Fibroblast of skin of left quadriceps (primary cell): ENCODE data around the gene SVIL.
"Not testable (repeated sequence)": the region's sequence is repeated elsewhere in the genome, so short reads cannot be mapped to it uniquely, and the experiment has no call there.

Source experiments
- DNase-seq, 2 experiments: peaks; one replicate each; pipeline ENCODE4 v3.0.0-alpha.2; 2013; ENCODE audit warnings: low read depth in 2 of 2

Gene SVIL

GRCh38 chr10:29487032-29487883, 147.5 kb downstream of the SVIL start:
- DNase-seq = not testable (repeated sequence)

- DNase-seq = no peak
Observed at GRCh38 chr10:29486433-29486832, 148.3 kb downstream of the SVIL start.

DNA sequence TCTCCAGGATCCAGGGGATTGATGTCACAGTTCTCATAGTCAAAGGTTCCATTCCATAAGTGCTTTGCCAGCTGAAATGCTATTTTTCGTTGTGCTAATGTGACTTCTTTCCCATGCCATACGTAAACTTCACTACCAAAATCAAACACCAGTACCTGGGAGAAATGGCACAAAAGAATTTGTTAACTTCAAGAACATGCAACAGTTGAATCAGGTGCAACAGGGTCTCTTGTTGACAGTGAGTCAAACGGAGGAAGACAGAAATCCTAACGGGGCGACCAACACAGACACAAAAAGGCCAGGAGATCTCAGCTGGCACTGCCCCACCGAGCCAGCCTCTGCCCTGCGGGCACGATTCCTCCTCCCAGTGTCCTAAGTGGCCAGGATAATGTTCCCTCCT, 150.1 kb downstream of the SVIL start:
- not testable (repeated sequence) for DNase-seq

DNA sequence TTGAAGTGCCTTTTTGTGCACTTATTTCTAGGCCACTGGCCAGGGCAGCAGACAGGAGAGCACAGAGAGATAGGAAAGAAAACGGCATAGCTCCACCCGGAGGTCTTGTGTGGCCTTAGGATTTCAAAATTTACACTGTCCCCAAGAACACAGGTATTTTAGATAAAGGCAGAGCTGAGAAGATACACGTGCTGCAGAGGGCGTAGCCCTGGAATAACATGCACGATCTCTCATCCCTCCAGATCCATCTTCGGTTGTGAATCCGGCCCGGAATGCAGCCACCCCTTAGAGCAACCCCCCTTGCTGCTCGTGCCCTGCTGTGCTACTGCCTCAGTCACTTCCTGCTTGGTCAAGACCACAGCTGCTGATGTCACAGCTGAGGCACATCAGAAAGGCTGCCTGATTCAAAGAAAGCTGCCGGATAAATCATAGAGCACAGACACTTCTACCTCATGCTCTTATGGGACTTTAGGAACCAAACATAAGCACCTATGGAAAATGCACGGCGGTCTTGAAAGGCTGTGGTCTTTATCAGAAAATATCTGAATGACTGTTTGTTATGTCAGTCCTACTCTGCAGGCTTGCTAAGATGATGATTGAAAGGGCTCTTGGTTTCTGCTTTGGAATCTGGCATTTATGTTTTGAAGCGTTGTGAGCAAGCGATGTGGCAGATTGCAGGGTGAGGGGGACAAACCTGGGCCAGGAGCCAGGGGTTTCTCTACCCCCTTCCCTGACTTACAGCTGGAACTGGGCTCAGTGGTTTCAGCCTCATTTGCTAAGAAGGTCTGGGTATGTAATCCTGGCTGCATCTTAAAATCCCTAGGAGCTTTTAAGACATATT, 152.0 kb downstream of the SVIL start:
- peak; percentile 38 to 49 for DNase-seq

DNA sequence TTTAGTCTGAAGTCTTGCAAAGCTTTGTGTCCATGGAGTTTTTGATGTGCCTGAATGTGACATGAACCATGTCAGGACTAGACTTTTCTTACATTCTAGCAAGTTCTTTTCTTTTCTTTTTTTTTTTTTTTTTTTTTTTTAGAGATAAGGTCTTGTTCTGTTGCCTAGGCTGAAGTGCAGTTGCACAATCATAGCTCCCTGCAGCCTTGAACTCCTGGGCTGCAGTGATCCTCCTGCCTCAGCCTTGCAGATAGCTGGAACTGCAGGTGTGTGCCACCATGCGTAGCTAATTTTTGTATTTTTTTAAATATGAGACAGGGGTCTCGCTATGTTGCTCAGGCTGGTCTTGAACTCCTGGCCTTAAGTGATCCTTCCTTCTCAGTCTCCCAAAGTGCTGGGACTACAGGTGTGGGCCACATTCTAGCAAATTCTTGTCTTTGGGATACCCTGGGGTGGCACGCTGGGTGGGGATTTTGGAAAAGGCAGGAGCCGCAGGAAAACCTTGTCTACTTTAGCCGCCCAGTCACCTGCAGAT, 152.8 kb downstream of the SVIL start:
- no peak for DNase-seq

- no peak for DNase-seq
Observed at GRCh38 chr10:29479981-29480954, 154.5 kb downstream of the SVIL start.

DNA sequence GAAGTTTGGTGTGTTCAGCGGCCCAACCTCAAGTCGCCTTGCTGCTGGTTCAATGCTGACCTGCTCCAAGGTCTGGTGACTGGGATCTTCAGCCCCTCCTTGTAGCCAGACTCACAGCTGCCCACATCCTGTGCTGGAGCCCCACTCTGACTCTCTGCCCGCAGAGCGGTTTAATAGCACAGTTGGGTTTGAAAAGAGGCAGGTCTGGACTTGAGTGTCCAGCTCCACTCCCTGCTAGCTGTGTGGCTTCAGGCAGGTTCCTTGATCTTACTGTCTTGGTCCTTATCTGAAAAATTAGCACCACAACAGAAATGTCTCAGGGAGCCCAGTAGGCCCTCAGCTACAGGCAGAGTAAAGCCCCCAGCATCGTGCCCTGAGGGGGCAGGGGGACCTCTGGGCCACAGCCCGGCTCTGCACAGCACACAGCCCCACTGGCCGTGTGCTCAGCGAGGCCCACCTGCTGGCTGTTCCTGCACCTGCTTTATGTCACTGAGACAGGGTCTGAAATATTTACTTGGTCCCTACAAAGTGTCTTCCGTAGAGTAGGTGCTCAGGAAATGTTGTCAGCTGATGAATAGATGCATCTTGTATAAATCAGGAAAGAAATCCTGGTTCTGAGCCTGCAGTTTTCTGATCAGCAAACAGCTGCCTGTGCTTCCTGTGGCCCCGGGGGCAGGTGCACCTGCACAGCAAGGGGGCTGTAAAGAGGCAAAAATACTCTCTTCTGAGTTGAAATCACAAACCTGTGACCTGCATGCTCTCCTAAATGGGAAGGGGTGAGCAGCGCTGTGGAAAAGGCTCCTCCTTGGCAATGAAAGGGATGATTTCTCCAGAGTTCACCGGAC, 155.5 kb downstream of the SVIL start:
- no peak for DNase-seq

DNA sequence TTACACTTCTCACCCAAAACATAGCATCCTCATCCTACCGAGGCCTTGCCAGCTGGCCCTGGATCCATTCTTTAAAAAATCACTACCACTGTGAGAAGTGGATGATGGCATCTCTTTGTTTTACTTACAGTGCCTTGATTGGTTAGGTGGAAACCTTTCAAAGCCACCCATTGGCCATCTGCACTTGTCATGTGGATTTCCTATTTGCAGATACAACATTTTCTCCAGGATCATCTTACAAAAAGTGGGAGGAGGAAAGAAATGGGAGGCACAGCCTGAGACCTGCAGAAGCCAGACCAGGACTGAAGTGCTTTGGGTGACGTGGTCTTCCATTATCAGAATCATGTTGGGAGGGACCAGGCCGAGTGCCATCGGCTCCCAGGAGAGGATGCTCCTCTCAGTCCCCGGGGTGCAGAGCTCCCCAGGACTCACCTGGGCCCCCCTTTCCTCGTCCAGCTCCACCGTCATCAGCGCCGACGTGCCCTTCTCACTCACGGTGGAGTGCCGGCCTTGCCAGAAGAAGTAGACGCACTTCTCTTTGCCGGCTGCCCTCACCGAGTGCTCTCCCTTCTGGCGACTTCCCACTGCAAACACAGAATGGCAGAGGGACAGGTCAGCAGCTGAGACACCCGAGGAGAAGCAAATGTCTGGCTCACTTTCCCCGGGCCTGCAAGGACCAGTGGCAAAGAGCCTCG, 161.2 kb downstream of the SVIL start:
- DNase-seq = no peak

DNA sequence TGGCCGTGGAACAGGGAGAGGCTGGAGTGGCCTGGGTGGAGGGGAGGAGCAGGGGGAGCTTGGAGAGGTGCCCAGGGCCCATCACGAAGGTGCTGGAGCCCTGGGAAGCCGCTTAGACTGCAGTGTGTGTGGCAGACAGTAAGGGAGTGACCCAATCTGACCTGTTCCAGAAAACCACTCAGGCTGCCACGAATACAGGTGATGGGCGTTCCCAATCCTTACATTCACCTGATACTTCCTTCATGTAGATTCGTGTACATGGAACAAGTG, 161.7 kb downstream of the SVIL start:
- no peak for DNase-seq

DNA sequence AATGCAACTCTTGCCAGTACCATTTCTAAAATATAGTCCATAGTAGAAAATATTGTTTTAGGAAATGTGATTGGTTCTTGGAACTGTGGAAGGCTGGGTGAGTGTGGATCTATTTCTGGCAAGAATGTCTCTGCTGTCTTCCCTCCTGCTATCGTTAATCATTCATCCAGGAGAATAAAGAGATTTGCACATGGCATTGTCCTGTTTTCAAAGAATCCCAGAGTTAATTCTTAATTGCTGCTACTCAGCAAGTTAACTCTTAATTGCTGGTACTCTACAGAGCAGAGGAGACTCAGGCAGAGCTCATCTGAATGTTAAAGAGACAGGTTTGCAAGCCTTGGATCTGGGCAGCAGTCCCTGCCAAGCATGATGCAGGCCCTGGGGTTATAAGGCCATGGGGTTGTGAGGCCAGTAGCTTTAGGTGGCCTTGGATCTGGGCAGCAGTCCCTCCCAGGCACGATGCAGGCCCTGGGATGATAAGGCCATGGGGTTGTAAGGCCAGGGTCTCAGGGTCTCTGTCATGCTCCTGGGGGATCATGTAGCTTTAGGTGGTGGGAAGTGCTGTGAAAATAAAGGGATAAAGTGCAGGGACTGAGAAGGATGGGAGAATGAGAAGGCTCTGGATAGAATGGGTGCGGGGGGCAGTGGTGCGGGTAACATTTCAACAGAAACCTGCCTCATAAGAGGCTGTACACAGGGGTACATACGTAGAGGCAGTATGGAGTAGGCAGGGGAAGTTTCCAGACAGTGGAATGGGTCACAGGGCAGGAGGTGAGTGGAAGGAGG, 162.3 kb downstream of the SVIL start:
- DNase-seq = no peak

DNA sequence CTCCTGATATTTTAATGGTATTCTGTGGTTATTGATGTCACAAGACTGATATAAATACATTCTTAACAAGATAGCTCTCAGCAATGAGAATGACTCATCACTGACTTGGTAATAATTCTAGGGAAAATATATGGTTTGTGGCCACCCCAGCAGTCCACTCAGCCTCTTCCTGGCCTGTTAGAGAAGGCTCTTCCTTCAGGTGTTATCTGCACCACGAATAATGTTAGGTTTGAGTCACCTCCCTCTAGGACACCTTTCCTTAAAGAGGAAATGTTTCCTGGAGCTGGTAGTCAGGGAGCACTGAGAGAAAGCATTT, 163.3 kb downstream of the SVIL start:
- peak; percentile 65 to 72 for DNase-seq

DNA sequence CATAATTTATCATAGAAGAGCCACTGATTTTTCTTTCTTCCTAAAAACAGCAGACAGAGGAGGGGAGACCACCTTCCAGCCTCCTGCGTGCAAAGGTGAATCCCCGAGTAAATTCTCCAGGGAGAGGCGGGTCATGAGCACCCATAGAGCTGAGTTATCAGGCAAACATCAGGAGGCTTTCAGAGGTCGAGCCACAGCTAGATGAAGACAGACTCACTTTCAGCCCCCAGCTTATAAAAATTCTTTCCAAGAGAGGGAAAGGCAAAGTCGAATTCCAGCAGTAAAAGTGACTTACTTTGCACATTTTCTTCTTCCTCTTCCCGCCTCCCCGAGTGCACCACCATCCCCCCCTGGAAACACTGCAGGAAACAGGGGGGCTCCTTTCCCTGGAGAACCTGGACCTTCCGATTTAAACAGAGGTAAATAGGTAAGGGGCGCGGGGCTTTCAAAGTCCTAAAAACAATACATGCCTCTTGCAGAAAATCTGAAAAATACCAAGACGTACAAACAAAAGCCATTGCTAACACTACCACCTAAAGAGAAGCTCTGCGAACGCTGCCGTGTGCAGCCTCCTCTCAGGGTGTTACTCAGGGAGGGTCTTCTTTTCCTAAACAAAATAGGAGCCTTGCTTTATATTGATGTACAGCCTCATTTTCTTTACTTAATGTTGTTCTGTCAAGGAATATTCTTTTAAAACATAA, 163.8 kb downstream of the SVIL start:
- DNase-seq = no peak

DNA sequence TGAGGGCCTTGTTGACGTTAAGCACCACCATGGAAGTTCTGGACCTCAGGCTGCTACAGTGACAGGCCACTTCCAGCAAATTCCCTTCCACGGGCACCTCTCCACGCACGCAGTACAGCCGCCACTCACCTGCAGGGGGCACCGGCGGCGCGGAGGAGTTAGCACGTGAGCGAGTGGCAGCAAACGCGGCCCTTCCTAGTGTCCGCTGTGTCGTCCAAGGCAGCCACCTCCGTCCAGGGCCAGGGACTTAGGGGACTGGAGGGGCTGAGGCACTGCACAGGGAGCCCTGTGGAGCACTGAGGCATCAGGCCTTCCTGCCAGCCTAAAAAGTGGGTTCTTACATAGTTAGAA, 164.4 kb downstream of the SVIL start:
- DNase-seq = no peak

- no peak for DNase-seq
Observed at GRCh38 chr10:29469481-29470354, 165.1 kb downstream of the SVIL start.

- no peak for DNase-seq
Observed at GRCh38 chr10:29465384-29465783, 169.4 kb downstream of the SVIL start.

- not testable (repeated sequence) for DNase-seq
Observed at GRCh38 chr10:29464671-29465171, 170.1 kb downstream of the SVIL start.

GRCh38 chr10:29461042-29461441, 173.7 kb downstream of the SVIL start:
- DNase-seq = no peak

DNA sequence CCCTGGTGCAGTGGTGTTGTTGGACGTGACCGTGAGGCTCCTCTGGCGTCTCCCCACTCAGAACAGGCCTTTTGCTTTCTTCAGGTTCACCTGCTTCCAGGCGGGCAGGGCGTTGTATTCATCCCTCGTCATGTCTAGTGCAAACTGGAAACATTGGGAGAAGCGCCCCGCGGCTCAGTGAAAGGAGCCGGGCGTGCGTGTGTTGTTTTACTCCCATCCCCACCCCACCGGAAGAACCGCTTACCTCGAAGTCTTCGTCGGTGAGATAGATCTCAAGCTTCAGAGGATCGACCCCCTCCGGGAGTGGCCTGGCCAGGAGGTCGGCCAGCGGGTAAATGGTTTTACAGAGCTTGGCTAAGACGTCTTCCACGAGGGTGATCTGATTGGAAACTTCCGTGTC, 176.6 kb downstream of the SVIL start:
- DNase-seq = not testable (repeated sequence)
